ENCODE measurements around the gene TRPM8.
A peak's percentile ranks its signal among the peaks of the same experiment; 100 is the strongest.
"Not testable (repeated sequence)": the region's sequence is repeated elsewhere in the genome, so short reads cannot be mapped to it uniquely, and the experiment has no call there.

The TRPM8 gene

GRCh38 chr2:233936089-233936488 is 18.9 kb downstream of the TRPM8 start:
- ATAC-seq = no peak
- DNase-seq = no peak

DNA sequence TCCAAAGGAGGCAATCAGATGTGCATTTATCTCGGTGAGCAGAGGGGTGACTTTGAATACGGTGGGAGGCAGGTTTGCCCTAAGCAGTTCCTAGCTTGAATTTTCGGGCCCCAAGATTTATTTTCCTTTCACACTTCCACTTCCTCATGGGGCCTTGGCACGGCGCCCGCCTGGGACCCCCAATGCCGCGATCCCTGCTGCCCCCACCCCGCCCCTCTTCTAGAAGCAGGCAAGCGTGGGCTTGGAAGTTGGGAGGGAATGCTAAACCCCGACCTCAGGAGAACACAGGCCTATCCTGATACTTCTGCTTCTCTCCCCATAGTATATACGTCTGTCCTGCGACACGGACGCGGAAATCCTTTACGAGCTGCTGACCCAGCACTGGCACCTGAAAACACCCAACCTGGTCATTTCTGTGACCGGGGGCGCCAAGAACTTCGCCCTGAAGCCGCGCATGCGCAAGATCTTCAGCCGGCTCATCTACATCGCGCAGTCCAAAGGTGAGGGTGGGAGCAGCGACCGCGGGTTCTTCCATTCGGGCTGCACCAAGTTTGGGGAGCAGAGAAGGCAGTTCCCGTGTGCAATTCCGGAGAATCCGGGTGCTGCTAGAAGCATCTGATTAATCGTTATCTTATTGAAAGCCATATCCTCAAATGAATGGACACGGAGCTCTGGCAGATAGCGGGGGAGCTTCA is 21.6 kb downstream of the TRPM8 start:
- DNase-seq (peak; percentile 8), ATAC-seq (no peak)

GRCh38 chr2:233940376-233941276 is 23.5 kb downstream of the TRPM8 start:
- DNase-seq (no peak), ATAC-seq (no peak)

GRCh38 chr2:233942731-233943130 is 25.6 kb downstream of the TRPM8 start:
- ATAC-seq = no peak
- no peak for DNase-seq

DNA sequence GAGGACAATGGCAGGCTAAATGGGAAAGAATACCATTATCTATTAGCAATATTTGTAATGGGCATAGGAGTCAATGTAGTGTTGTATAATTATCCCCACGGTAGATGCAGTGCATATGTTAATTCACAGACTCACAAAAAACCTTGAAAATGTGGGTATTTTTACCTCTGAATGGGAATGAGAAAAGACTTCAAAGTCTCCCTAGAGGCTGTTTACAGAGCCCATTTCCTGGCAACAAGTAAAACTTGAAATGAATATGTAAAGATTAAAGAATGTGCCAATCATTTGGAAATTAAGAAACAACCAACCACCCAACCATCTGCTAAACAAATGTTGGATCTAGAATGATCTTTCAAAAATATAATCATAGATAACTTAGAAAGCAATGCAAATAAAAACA is 27.1 kb downstream of the TRPM8 start:
- no peak for ATAC-seq
- no peak for DNase-seq

GRCh38 chr2:233944722-233945121 is 27.5 kb downstream of the TRPM8 start:
- ATAC-seq (no peak), DNase-seq (no peak)

DNA sequence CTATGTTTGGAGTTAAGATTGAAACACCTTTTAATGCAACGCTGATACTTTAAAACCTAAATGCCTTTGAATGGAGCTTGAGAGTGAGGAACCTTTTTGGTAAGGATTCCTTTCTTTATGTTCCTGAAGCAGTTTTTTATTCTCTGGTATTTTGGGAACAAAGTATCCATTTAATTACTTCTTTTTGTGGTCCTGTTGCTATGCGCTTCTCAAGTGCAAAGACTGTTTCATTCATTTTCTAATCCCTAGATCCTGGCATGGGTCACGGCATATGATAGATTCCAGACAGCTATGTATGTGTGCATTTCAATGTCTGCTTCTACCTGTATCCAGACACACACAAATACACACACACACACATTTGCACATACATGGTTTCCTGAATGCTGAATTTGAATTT is 28.0 kb downstream of the TRPM8 start:
- ATAC-seq = no peak
- no peak for DNase-seq

DNA sequence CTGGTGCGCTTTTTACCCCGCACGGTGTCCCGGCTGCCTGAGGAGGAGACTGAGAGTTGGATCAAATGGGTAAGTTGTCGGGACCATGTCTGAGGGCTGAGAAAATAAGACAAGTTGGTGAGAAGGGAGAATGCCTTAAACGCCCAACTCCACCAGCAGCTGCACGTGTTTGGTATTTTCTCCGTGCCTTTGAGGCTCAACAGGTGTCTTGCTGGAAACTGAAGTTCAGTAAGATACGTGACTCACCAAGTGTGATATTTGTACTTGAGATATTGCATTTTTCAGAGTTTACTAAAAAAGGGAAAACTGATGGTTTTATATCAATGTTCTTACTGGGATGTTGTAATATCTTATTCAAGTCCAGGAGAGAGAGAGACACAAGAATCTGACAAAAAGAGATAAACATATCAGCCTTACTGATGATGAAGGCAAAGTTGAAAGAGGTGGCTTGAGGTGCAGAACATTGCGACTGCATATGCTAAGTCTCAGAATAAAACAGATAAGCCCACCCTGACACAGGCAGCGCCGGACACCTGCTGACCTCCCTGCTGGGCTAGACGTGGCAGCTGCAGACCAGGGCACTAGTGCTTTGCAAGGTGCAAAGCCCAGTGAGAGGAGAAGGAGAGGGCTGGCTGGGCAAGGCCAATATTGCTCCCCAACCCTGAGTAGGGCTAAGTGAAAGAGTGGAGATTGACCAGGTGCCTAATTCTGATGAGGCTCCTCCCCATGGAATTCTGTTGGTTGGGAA is 33.1 kb downstream of the TRPM8 start:
- no peak for ATAC-seq
- DNase-seq = no peak

DNA sequence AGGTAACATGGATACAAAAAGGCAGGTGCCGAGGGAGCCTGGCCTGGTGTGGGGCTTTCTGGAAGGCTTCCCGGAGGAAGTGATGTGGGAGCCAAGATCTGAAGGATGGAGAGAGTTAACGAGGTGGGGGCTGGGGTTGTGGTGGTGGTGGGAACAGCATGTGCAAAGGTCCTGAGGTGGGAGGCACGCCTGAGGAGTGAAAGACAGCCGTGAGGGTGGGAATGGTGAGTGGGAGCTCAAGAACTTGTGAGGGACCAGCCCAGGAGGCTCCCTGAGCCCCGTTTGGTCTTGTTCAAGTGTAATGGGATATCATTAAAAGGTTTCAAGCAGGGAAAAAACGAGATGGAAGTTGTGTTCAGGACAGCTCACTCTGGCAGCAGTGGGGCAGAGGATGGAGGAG is 35.2 kb downstream of the TRPM8 start:
- ATAC-seq (no peak), DNase-seq (no peak)

GRCh38 chr2:233953087-233953801 is 36.1 kb downstream of the TRPM8 start:
- DNase-seq (no peak), ATAC-seq (no peak)

DNA sequence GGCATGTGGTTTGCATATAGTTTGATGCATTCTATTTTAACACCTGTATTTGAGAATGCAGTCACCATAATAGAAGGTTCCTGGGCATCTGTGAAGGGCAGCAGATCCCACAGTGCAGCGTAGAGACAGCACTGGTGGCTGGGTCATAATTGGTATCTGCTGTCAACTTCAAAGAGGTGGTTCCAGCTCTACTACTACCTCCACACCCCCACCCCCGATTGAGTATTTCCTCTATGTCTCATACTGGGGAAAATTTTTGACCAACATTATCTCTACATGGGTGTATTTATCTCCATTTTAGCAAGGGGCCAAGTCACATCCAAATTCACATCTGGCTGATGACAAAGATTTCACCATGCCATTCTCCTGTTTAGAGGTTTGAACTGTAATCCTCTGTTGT is 43.0 kb downstream of the TRPM8 start:
- DNase-seq = no peak
- peak; percentile 78 for ATAC-seq

GRCh38 chr2:233961905-233962304 is 44.7 kb downstream of the TRPM8 start:
- DNase-seq = no peak
- no peak for ATAC-seq

DNA sequence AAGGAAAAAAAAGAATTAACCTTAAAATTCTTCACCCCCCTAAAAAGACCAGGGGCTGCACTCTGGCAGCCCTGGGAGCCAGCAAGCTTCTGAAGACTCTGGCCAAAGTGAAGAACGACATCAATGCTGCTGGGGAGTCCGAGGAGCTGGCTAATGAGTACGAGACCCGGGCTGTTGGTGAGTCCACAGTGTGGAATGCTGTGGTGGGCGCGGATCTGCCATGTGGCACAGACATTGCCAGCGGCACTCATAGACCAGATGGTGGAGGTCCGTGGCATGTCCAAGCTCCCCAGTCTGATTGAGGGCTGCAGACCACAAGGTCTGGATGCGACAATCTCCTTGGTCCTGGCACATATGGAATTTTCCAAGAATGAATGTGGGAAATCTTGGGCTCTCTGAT is 47.4 kb downstream of the TRPM8 start:
- no peak for DNase-seq

GRCh38 chr2:233965032-233965603 is 47.9 kb downstream of the TRPM8 start:
- DNase-seq (no peak), ATAC-seq (no peak)

More for the DNA sequence above, 47.4 kb downstream of the TRPM8 start:
- no peak for ATAC-seq

- not testable (repeated sequence) for DNase-seq, ATAC-seq
Observed at GRCh38 chr2:233965646-233966045, 48.5 kb downstream of the TRPM8 start.

- ATAC-seq (no peak), DNase-seq (no peak)
Observed at GRCh38 chr2:233966388-233966787, 49.2 kb downstream of the TRPM8 start.

DNA sequence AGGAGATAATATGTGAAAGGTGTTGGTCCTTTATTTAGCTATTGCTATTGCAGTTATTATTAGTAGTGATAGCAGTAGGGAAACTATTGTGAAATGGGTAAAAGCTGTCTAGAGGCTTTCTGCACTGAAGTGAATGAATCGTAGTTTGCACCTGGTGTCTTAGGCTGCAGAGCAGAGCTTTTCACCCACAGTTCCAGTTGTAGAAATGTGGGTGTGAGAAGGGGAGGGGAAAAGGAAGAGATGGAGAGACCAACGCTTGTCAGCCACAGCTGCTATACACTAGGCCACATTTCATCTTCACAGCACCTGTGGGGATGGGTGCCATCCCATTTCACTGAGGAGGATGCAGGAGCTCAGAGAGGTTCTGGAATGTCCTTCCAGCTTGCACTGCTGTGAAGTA is 50.0 kb downstream of the TRPM8 start:
- DNase-seq = no peak
- ATAC-seq = no peak

- ATAC-seq = no peak
Observed at GRCh38 chr2:233968556-233968955, 51.4 kb downstream of the TRPM8 start.

DNA sequence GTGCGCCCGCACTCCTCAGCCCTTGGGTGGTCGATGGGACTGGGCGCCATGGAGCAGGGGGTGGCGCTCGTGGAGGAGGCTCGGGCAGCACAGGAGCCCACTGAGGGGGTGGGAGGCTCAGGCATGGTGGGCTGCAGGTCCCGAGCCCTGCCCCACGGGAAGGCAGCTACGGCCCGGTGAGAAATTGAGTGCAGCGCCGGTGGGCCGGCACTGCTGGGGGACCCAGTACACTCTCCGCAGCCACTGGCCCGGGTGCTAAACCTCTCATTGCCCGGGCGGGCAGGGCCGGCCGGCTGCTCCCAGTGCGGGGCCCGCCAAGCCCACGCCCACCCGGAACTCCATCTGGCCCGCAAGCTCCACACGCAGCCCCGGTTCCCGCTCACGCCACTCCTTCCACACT is 55.3 kb downstream of the TRPM8 start:
- DNase-seq, ATAC-seq: not testable (repeated sequence)

More at GRCh38 chr2:233968556-233968955, 51.4 kb downstream of the TRPM8 start:
- no peak for DNase-seq

DNA sequence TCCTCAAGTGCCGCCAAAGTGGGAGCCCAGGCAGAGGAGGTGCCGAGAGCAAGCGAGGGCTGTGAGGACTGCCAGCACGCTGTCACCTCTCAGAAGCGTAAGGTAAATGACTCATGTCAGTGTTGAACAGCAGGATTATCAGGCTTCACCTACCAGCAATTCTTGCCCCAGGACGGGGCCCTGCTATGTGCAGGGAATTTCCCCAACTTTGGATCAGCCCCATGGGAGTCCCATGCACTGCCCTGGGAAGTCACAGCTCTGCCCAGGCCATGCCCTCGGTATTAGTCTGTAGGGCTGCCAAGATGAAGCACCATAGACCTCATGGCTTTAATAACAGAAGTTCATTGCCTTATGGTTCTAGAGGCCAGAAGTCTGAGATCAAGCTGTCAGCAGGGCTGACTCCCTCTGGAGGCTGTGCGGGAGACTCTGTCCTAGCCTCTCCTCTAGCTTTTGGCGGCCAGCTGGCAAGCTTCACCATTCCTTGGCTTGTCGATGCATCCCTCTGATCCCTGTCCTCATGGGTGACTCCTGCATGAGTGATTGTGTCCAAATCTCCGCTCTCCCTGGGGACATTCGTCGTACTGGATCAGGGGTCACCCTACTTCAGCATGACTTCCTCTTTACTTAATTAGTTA is 55.9 kb downstream of the TRPM8 start:
- ATAC-seq = no peak
- DNase-seq = no peak

GRCh38 chr2:233973786-233974185 is 56.6 kb downstream of the TRPM8 start:
- ATAC-seq = no peak

More at GRCh38 chr2:233973786-233974185, 56.6 kb downstream of the TRPM8 start:
- DNase-seq = no peak
